K562 (cell line): Measurements from ENCODE around the gene EPHB1. TPM values are rescaled to one million over a fixed set of nuclear protein-coding genes. Genes with fewer than 3 reads are reported as not detected.

Source experiments
- ELF2 ChIP-seq: fragments of 250-450 bp; sonication (Bioruptor Pico); IDR thresholded peaks from 2 replicates; pipeline ENCODE4 v1.5.0; 2021; ENCODE audit warnings: mild to moderate bottlenecking
- FOXP4 ChIP-seq: sonication (generic); formaldehyde crosslinking; IDR thresholded peaks from 2 replicates; pipeline ENCODE4 v1.8.0; 2022; ENCODE audit warnings: mild to moderate bottlenecking, missing genetic modification reagents, borderline replicate concordance
- KHSRP ChIP-seq: fragments of 450-650 bp; IDR thresholded peaks from 2 replicates; pipeline ENCODE4 v1.6.1; 2017
- MEIS2 ChIP-seq: fragments of 450-650 bp; IDR thresholded peaks from 2 replicates; pipeline ENCODE4 v1.6.1; 2014; ENCODE audit warnings: mild to moderate bottlenecking; ENCODE audit not compliant: partially characterized antibody
- MITF ChIP-seq: IDR thresholded peaks from 2 replicates; pipeline ENCODE4 v1.6.1; 2014; ENCODE audit warnings: antibody characterized with exemption
- PHB ChIP-seq: fragments of 250-450 bp; sonication (Bioruptor Pico); IDR thresholded peaks from 2 replicates; pipeline ENCODE4 v1.5.0; 2021
- RFX5 ChIP-seq: IDR thresholded peaks from 2 replicates; pipeline ENCODE4 v1.6.1; 2011; ENCODE audit warnings: low read depth, mild to moderate bottlenecking, improper control_type of control experiment, low read length
- SRSF3 ChIP-seq: fragments of 200-400 bp; formaldehyde crosslinking; IDR thresholded peaks from 2 replicates; pipeline ENCODE4 v1.6.1; 2016; ENCODE audit warnings: mild to moderate bottlenecking, low read length, moderate library complexity; ENCODE audit not compliant: insufficient read depth
- TRIM24 ChIP-seq, 2 experiments: fragments of 450-650 bp; IDR thresholded peaks; 2 replicates each; pipeline ENCODE4 v1.6.1; 2016
- ZBTB26 ChIP-seq: fragments of 450-650 bp; formaldehyde crosslinking; IDR thresholded peaks from 2 replicates; pipeline ENCODE4 v1.4.0; 2022; ENCODE audit warnings: missing genetic modification characterization
- ZNF124 ChIP-seq: sonication (generic); formaldehyde crosslinking; IDR thresholded peaks from 2 replicates; pipeline ENCODE4 v1.8.1; 2022; ENCODE audit warnings: missing genetic modification reagents
- polyA plus RNA-seq, 8 experiments: library from polyadenylated mRNA; depleted of rRNA in 4 of 8; stranded (reverse) in 5 of 8; unstranded in 3 of 8; fragments of >200 nt; fragmentation: Nextera tagmentation in 2 of 8; fragmentation: Illumina TruSeq in 1 of 8; extraction: Ambion mirVana in 2 of 8; extraction: Trizol in 1 of 8; gene quantifications; 2 replicates each; pipeline versions ENCODE4 v1.2.1 to v1.2.3, GENCODE V29; 2011 to 2014; ENCODE audit warnings: inconsistent platforms in 1 of 8, missing spikeins in 1 of 8
- total RNA-seq, 7 experiments: library from RNA; depleted of rRNA in 6 of 7; stranded (reverse); fragments of >200 nt in 6 of 7; fragmentation: Illumina TruSeq in 2 of 7; extraction: Trizol in 2 of 7; gene quantifications; 2 replicates each; pipeline versions ENCODE4 v1.2.1 to v1.2.3, GENCODE V29; 2011 to 2021; ENCODE audit warnings: low replicate concordance in 1 of 7

The EPHB1 gene
- total and polyA plus RNA-seq, 9 of the 15 experiments (the other 6 are each of a cell fraction or from before 2014, with no cell fraction given) = 0.29 TPM; not detected in 8

- TF ChIP-seq FOXP4 = no peak
- no peak for TF ChIP-seq SRSF3
- TF ChIP-seq ZBTB26 (CRISPR knock-in tag) = no peak
- no peak for TF ChIP-seq RFX5
- TF ChIP-seq KHSRP = no peak
- TF ChIP-seq MITF = no peak
- no peak for TF ChIP-seq ELF2
- TF ChIP-seq TRIM24 (IDR thresholded peaks at IDR 0.05) = no peak
- TF ChIP-seq ZNF124 = no peak
- TF ChIP-seq MEIS2 = no peak
- TF ChIP-seq PHB (CRISPR knock-in tag) = no peak
These were observed 181.9 kb downstream of the EPHB1 start (continued) for GRCh38 chr3:134976948-134977347.
